ENCODE data around the gene ANO7.

Gene ANO7

DNA sequence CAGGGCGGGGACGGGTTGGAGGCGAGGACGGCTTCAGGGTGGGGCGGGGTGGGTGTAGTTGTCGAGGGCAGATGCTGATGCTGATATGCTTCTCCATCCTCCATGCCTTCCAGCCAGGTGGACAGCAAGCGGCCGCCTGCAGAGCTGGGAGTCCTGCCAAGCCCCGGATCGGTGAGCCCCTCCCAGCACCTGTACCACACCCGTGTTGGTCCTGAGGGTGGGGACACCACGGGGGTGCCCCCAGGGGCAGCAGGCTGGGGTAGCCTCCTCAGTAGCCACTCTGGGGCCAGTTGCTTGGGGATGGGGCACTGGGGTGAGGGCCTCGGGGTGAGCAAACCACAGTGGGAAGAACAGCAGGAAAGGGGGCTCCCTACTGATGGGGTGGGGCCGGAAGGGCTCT is 2.6 kb downstream of the ANO7 start:
- no peak for ATAC-seq
- no peak for TF ChIP-seq ZNF70 (CRISPR knock-in tag; IDR thresholded peaks at IDR 0.05)
- TF ChIP-seq CSDC2 (CRISPR knock-in tag; IDR thresholded peaks at IDR 0.05) = no peak
- no peak for TF ChIP-seq OSR1 (CRISPR knock-in tag; IDR thresholded peaks at IDR 0.05)
- TF ChIP-seq TOX (CRISPR knock-in tag; IDR thresholded peaks at IDR 0.05; ENCODE audit: borderline replicate concordance) = no peak
- TF ChIP-seq, protein P1, sequence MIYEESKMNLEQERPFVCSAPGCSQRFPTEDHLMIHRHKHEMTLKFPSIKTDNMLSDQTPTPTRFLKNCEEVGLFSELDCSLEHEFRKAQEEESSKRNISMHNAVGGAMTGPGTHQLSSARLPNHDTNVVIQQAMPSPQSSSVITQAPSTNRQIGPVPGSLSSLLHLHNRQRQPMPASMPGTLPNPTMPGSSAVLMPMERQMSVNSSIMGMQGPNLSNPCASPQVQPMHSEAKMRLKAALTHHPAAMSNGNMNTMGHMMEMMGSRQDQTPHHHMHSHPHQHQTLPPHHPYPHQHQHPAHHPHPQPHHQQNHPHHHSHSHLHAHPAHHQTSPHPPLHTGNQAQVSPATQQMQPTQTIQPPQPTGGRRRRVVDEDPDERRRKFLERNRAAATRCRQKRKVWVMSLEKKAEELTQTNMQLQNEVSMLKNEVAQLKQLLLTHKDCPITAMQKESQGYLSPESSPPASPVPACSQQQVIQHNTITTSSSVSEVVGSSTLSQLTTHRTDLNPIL (CRISPR knock-in tag; IDR thresholded peaks at IDR 0.05; ENCODE audit: low read depth) = no peak
- TF ChIP-seq PPARA (CRISPR knock-in tag; IDR thresholded peaks at IDR 0.05; ENCODE audit: borderline replicate concordance) = no peak
- no peak for TF ChIP-seq ZFP30 (CRISPR knock-in tag; IDR thresholded peaks at IDR 0.05)

DNA sequence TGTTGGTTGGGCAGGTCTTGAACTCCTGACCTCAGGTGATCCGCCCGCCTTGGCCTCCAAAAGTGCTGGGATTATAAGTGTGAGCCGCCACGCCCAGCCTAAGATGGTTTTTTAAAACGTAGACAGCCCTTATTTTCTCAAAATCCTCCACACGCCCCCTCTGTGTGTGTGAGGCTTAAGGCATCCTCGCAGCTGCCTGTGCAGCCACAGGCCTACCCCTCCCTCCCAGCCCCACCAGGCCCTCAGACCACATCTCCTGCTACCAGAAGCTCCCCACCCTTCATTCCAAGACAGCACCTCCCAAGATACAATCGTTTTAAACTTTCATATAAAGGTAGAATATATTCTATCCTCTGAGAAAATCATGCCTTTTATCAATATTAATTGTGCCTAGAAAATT is 4.8 kb downstream of the ANO7 start:
- TF ChIP-seq ZNF565 (CRISPR knock-in tag; conservative IDR thresholded peaks at IDR 0.05; ENCODE audit: low read depth) (no peak), PATZ1 (CRISPR knock-in tag; IDR thresholded peaks at IDR 0.05; ENCODE audit: borderline replicate concordance) (no peak)
- no peak for ATAC-seq

GRCh38 chr2:241194811-241195210 is 6.3 kb downstream of the ANO7 start:
- no peak for TF ChIP-seq ARNTL (CRISPR knock-in tag; IDR thresholded peaks at IDR 0.05; ENCODE audit: borderline replicate concordance, low read depth)
- TF ChIP-seq BACH2 (CRISPR knock-in tag; IDR thresholded peaks at IDR 0.05; ENCODE audit: borderline replicate concordance) = no peak
- no peak for TF ChIP-seq OSR1 (CRISPR knock-in tag; IDR thresholded peaks at IDR 0.05)
- TF ChIP-seq ZNF8 (CRISPR knock-in tag; IDR thresholded peaks at IDR 0.05) = no peak
- no peak for TF ChIP-seq ISL1 (CRISPR knock-in tag; IDR thresholded peaks at IDR 0.05)
- no peak for TF ChIP-seq SNAI2 (CRISPR knock-in tag; IDR thresholded peaks at IDR 0.05)
- TF ChIP-seq, protein P2, sequence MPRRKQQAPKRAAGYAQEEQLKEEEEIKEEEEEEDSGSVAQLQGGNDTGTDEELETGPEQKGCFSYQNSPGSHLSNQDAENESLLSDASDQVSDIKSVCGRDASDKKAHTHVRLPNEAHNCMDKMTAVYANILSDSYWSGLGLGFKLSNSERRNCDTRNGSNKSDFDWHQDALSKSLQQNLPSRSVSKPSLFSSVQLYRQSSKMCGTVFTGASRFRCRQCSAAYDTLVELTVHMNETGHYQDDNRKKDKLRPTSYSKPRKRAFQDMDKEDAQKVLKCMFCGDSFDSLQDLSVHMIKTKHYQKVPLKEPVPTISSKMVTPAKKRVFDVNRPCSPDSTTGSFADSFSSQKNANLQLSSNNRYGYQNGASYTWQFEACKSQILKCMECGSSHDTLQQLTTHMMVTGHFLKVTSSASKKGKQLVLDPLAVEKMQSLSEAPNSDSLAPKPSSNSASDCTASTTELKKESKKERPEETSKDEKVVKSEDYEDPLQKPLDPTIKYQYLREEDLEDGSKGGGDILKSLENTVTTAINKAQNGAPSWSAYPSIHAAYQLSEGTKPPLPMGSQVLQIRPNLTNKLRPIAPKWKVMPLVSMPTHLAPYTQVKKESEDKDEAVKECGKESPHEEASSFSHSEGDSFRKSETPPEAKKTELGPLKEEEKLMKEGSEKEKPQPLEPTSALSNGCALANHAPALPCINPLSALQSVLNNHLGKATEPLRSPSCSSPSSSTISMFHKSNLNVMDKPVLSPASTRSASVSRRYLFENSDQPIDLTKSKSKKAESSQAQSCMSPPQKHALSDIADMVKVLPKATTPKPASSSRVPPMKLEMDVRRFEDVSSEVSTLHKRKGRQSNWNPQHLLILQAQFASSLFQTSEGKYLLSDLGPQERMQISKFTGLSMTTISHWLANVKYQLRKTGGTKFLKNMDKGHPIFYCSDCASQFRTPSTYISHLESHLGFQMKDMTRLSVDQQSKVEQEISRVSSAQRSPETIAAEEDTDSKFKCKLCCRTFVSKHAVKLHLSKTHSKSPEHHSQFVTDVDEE (CRISPR knock-in tag; IDR thresholded peaks at IDR 0.05) = no peak
- TF ChIP-seq PPARA (CRISPR knock-in tag; IDR thresholded peaks at IDR 0.05; ENCODE audit: borderline replicate concordance) = no peak
- TF ChIP-seq ZNF70 (CRISPR knock-in tag; IDR thresholded peaks at IDR 0.05) = no peak
- TF ChIP-seq TOX (CRISPR knock-in tag; IDR thresholded peaks at IDR 0.05; ENCODE audit: borderline replicate concordance) = no peak
- no peak for TF ChIP-seq TCF4 (CRISPR knock-in tag; IDR thresholded peaks at IDR 0.05; ENCODE audit: borderline replicate concordance)
- no peak for TF ChIP-seq ZC3H10 (CRISPR knock-in tag; IDR thresholded peaks at IDR 0.05)
- TF ChIP-seq RARB (CRISPR knock-in tag; IDR thresholded peaks at IDR 0.05) = no peak
- TF ChIP-seq, protein P1 (CRISPR knock-in tag; IDR thresholded peaks at IDR 0.05; ENCODE audit: low read depth) = no peak
- no peak for TF ChIP-seq ZFP30 (CRISPR knock-in tag; IDR thresholded peaks at IDR 0.05)
- no peak for TF ChIP-seq PATZ1 (CRISPR knock-in tag; IDR thresholded peaks at IDR 0.05; ENCODE audit: borderline replicate concordance)
- TF ChIP-seq ZFP3 (CRISPR knock-in tag; IDR thresholded peaks at IDR 0.05) = no peak
- no peak for TF ChIP-seq ESRRG (CRISPR knock-in tag; IDR thresholded peaks at IDR 0.05)
- no peak for ATAC-seq

All from SK-N-SH treated with all-trans-retinoic acid at 6 μM for 48 hours (cell line).